ENCODE data around the gene CLIP3. TPM values are rescaled to one million over a fixed set of nuclear protein-coding genes. Genes with fewer than 3 reads are reported as not detected.

Gene CLIP3
- total and polyA plus RNA-seq, 9 of the 15 experiments (the other 6 are each of a cell fraction or from before 2014, with no cell fraction given) = 0.01 to 0.50 (median 0.15) TPM; not detected in 1

DNA sequence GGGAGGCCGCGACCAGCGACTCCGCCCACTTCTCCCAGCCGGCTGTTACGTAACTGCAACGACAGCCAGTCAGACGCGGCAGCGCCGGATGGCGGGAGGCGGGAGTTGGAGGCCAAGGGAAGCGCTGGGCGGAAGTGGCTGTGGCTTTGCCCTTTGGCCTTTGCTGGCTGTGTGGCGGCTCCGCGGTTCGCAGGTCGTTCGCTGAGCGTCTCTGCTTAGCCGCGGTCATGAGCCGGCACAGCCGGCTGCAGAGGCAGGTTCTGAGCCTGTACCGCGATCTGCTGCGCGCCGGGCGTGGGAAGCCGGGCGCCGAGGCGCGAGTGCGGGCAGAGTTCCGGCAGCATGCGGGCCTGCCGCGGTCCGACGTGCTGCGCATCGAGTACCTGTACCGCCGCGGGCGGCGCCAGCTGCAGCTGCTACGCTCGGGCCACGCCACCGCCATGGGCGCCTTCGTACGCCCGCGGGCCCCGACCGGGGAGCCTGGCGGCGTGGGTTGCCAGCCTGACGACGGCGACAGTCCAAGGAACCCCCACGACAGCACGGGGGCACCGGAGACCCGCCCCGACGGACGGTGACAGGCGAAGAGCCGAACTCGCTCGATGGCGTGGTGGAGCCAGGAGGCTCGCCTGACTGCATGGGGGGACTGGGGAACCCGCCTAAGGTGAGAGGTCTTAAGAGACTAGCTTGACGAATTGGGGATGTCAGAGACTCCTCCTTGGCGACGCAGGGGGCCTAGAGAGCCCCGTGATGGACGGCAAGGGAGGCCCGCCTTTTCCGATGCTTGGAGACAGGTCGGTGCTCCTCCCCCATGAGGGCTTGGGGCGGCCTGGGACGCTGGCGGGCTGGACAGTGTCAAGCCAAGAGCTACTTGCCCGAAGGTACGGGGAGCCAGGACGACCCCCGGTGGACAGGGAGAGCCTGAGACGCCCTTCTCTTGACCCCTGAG, 37.4 kb downstream of the CLIP3 start, which contains the start of gene SDHAF1 (continued):
- TF ChIP-seq CXXC5 (CRISPR knock-in tag; IDR thresholded peaks at IDR 0.05) = peak; percentile 91
- TF ChIP-seq, protein P1, sequence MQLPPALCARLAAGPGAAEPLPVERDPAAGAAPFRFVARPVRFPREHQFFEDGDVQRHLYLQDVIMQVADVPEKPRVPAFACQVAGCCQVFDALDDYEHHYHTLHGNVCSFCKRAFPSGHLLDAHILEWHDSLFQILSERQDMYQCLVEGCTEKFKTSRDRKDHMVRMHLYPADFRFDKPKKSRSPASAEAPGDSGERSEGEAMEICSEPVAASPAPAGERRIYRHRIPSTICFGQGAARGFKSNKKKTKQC (CRISPR knock-in tag; IDR thresholded peaks at IDR 0.05) = 0 out of 2 replicates have a peak, but pooled peaks have one; percentile 69
- TF ChIP-seq TGIF2 (CRISPR knock-in tag; IDR thresholded peaks at IDR 0.05) = peak; percentile 55; the same call in 1 of the 2 replicates
- TF ChIP-seq ZNF384 (IDR thresholded peaks at IDR 0.05; ENCODE audit: low read depth, low read length) = no peak
- TF ChIP-seq ZBTB1 (CRISPR knock-in tag; IDR thresholded peaks at IDR 0.05; ENCODE audit: borderline replicate concordance, low read depth) = peak; percentile 95
- peak; percentile 93 for TF ChIP-seq KDM5B (IDR thresholded peaks at IDR 0.05; ENCODE audit: insufficient replicate concordance, low read depth, low read length)
- no peak for TF ChIP-seq CC2D1A (IDR thresholded peaks at IDR 0.05)
- peak; percentile 89 for TF ChIP-seq CREB1 (IDR thresholded peaks at IDR 0.05)
- peak; percentile 80 for TF ChIP-seq CREB1 (CRISPR knock-in tag; IDR thresholded peaks at IDR 0.05)
- TF ChIP-seq RFX5 (IDR thresholded peaks at IDR 0.05; ENCODE audit: low read depth, low read length) = no peak
- TF ChIP-seq HDAC1 (IDR thresholded peaks at IDR 0.05) = peak in 1 of 2 experiments; percentile 86; a peak in 2 of 4 replicates
- peak; percentile 85 for TF ChIP-seq ATF7 (IDR thresholded peaks at IDR 0.05)
- TF ChIP-seq, protein P2, sequence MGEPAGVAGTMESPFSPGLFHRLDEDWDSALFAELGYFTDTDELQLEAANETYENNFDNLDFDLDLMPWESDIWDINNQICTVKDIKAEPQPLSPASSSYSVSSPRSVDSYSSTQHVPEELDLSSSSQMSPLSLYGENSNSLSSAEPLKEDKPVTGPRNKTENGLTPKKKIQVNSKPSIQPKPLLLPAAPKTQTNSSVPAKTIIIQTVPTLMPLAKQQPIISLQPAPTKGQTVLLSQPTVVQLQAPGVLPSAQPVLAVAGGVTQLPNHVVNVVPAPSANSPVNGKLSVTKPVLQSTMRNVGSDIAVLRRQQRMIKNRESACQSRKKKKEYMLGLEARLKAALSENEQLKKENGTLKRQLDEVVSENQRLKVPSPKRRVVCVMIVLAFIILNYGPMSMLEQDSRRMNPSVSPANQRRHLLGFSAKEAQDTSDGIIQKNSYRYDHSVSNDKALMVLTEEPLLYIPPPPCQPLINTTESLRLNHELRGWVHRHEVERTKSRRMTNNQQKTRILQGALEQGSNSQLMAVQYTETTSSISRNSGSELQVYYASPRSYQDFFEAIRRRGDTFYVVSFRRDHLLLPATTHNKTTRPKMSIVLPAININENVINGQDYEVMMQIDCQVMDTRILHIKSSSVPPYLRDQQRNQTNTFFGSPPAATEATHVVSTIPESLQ (CRISPR knock-in tag; IDR thresholded peaks at IDR 0.05) = 0 out of 2 replicates have a peak, but pooled peaks have one; percentile 61
- TF ChIP-seq NRF1 (conservative IDR thresholded peaks at IDR 0.05 in 1 of 2, IDR thresholded peaks at IDR 0.05 in 1 of 2) = peak; percentile 80 to 83
- TF ChIP-seq CEBPB (tag; IDR thresholded peaks at IDR 0.05) = peak; percentile 95
- TF ChIP-seq, protein P3, sequence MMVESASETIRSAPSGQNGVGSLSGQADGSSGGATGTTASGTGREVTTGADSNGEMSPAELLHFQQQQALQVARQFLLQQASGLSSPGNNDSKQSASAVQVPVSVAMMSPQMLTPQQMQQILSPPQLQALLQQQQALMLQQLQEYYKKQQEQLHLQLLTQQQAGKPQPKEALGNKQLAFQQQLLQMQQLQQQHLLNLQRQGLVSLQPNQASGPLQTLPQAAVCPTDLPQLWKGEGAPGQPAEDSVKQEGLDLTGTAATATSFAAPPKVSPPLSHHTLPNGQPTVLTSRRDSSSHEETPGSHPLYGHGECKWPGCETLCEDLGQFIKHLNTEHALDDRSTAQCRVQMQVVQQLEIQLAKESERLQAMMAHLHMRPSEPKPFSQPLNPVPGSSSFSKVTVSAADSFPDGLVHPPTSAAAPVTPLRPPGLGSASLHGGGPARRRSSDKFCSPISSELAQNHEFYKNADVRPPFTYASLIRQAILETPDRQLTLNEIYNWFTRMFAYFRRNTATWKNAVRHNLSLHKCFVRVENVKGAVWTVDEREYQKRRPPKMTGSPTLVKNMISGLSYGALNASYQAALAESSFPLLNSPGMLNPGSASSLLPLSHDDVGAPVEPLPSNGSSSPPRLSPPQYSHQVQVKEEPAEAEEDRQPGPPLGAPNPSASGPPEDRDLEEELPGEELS (CRISPR knock-in tag; IDR thresholded peaks at IDR 0.05; ENCODE audit: borderline replicate concordance) = peak; percentile 19; the same call in 1 of the 2 replicates
- peak; percentile 79 for TF ChIP-seq ZFX (CRISPR knock-in tag; IDR thresholded peaks at IDR 0.05)
- peak; percentile 61 to 70; a peak in 2 of 4 replicates for TF ChIP-seq FOXK2 (conservative IDR thresholded peaks at IDR 0.05 in 1 of 2, IDR thresholded peaks at IDR 0.05 in 1 of 2; ENCODE audit: low read depth in 2 of 2)

All from K562 (cell line).